Measurements from ENCODE around the gene COX5A.

GRCh38 chr15:74891469-74891868 lies 46.4 kb downstream of the COX5A start:
- no peak for TF ChIP-seq POLR2AphosphoS5 (IDR thresholded peaks at IDR 0.05; ENCODE audit: low read depth, low read length)
- TF ChIP-seq REST (IDR thresholded peaks at IDR 0.05; ENCODE audit: insufficient read depth in 1 of 2, low read depth in 2 of 2, low read length in 2 of 2), result no peak
- TF ChIP-seq SIN3A (IDR thresholded peaks at IDR 0.05; ENCODE audit: borderline replicate concordance, insufficient read depth, low read length), result no peak

Measured in PFSK-1 (cell line).